HG02885 (cell line): ENCODE measurements around the gene PLEKHM3.
"Not testable (repeated sequence)": the region's sequence is repeated elsewhere in the genome, so short reads cannot be mapped to it uniquely, and the experiment has no call there.

Experiments used
- ATAC-seq: cut with Tn5 transposase; IDR thresholded peaks from one replicate; pipeline ENCODE4 v1.9.1; 2021; ENCODE audit warnings: mild to moderate bottlenecking; ENCODE audit not compliant: unreplicated experiment, poor library complexity

PLEKHM3 gene

GRCh38 chr2:208037564-208038487 is 12.5 kb upstream of the PLEKHM3 start:
- no peak for ATAC-seq

- ATAC-seq, result no peak
Observed at GRCh38 chr2:208036357-208036756, 11.0 kb upstream of the PLEKHM3 start.

- ATAC-seq, result no peak
Observed at GRCh38 chr2:208034503-208035140, 9.3 kb upstream of the PLEKHM3 start.

GRCh38 chr2:208033701-208034502 is 8.6 kb upstream of the PLEKHM3 start:
- ATAC-seq, result peak; percentile 93

GRCh38 chr2:208031608-208032019 is 6.3 kb upstream of the PLEKHM3 start:
- no peak for ATAC-seq

- peak; percentile 15 for ATAC-seq
Observed at GRCh38 chr2:208025814-208026184, 472 bp upstream of the PLEKHM3 start.

GRCh38 chr2:208024091-208024490 is 1.2 kb downstream of the PLEKHM3 start:
- no peak for ATAC-seq

- no peak for ATAC-seq
Observed at GRCh38 chr2:208020253-208020652, 5.1 kb downstream of the PLEKHM3 start.

- not testable (repeated sequence) for ATAC-seq
Observed at GRCh38 chr2:208018124-208018712, 7.1 kb downstream of the PLEKHM3 start.

- ATAC-seq, result no peak
Observed at GRCh38 chr2:208017721-208018120, 7.6 kb downstream of the PLEKHM3 start.

- ATAC-seq, result no peak
Observed at GRCh38 chr2:208015475-208015874, 9.9 kb downstream of the PLEKHM3 start.

GRCh38 chr2:208013285-208014178 is 11.8 kb downstream of the PLEKHM3 start:
- ATAC-seq, result no peak

GRCh38 chr2:208012449-208012848 is 12.9 kb downstream of the PLEKHM3 start:
- no peak for ATAC-seq

- no peak for ATAC-seq
Observed at GRCh38 chr2:208010506-208010905, 14.8 kb downstream of the PLEKHM3 start.

- ATAC-seq, result no peak
Observed at GRCh38 chr2:208006833-208007232, 18.5 kb downstream of the PLEKHM3 start.

- no peak for ATAC-seq
Observed at GRCh38 chr2:208006337-208006736, 19.0 kb downstream of the PLEKHM3 start.

GRCh38 chr2:208001924-208002323 is 23.4 kb downstream of the PLEKHM3 start:
- ATAC-seq, result no peak

GRCh38 chr2:208000701-208001395 is 24.5 kb downstream of the PLEKHM3 start:
- no peak for ATAC-seq

GRCh38 chr2:207996848-207997247 is 28.5 kb downstream of the PLEKHM3 start:
- ATAC-seq, result no peak
